22Rv1 (cell line): Measurements from ENCODE around the gene KDM4C.

Experiments
- H3K27ac ChIP-seq: fragments of 450-650 bp; 2 replicates; pipeline ENCODE4 v1.5.1; 2017
- CTCF ChIP-seq: fragments of 450-650 bp; IDR thresholded peaks from 2 replicates; pipeline ENCODE4 v1.5.1; 2017; ENCODE audit warnings: mild to moderate bottlenecking
- ZFX ChIP-seq: fragments of 450-650 bp; IDR thresholded peaks from 2 replicates; pipeline ENCODE4 v1.6.1; 2017; ENCODE audit warnings: antibody characterized with exemption, borderline replicate concordance

The KDM4C gene

GRCh38 chr9:6973762-6974161 is 216.0 kb downstream of the KDM4C start:
- TF ChIP-seq ZFX = no peak
- no peak for TF ChIP-seq CTCF
- H3K27ac ChIP-seq = no peak overlapping the region

GRCh38 chr9:6975198-6975597 is 217.4 kb downstream of the KDM4C start:
- TF ChIP-seq ZFX = no peak
- no peak for TF ChIP-seq CTCF
- H3K27ac ChIP-seq = no peak overlapping the region

- no peak for TF ChIP-seq ZFX
- no peak for TF ChIP-seq CTCF
- no peak overlapping the region for H3K27ac ChIP-seq
These were observed 220.0 kb downstream of the KDM4C start for GRCh38 chr9:6977761-6978160.

GRCh38 chr9:6978591-6978990 is 220.8 kb downstream of the KDM4C start:
- no peak overlapping the region for H3K27ac ChIP-seq
- no peak for TF ChIP-seq ZFX
- no peak for TF ChIP-seq CTCF

- TF ChIP-seq ZFX = no peak
- no peak for TF ChIP-seq CTCF
- H3K27ac ChIP-seq = no peak overlapping the region
These were observed 227.3 kb downstream of the KDM4C start for GRCh38 chr9:6984941-6985578.

GRCh38 chr9:6986141-6986815 is 228.5 kb downstream of the KDM4C start:
- TF ChIP-seq ZFX (no peak), CTCF (no peak)
- H3K27ac ChIP-seq = no peak overlapping the region

GRCh38 chr9:6987381-6987780 is 229.6 kb downstream of the KDM4C start:
- TF ChIP-seq CTCF (no peak), ZFX (no peak)
- no peak overlapping the region for H3K27ac ChIP-seq
